Measurements from ENCODE around the gene UFD1. TPM values are rescaled to one million over a fixed set of nuclear protein-coding genes. Genes with fewer than 3 reads are reported as not detected.

Gene UFD1
- total RNA-seq, 4 donors from 2014 or later: 27.9 to 56.1 (median 52.5) TPM

- no peaks in the 10 kb centered on the region for H3K36me3 ChIP-seq
- H3K9me3 ChIP-seq: no peaks in the 10 kb centered on the region
- no peaks in the 10 kb centered on the region for H3K27me3 ChIP-seq
- no peak overlapping the region for H3K27ac ChIP-seq
- no peak overlapping the region for H3K4me3 ChIP-seq
- H3K4me1 ChIP-seq: no peaks in the 10 kb centered on the region
- WGBS: 94% methylated on average over 2 of the region's 3 CpGs
- TF ChIP-seq EP300 (IDR thresholded peaks at IDR 0.05) (no peak), POLR2AphosphoS5 (IDR thresholded peaks at IDR 0.05) (no peak), POLR2A (IDR thresholded peaks at IDR 0.05) (no peak), CTCF (IDR thresholded peaks at IDR 0.05) (no peak)
- no peak for DNase-seq (ENCODE audit: low spot score in 2 of 2)
These were observed 19.8 kb upstream of the UFD1 start for GRCh38 chr22:19498866-19499190.

- H3K27me3 ChIP-seq: no peaks in the 10 kb centered on the region
- H3K27ac ChIP-seq: no peak overlapping the region
- H3K9me3 ChIP-seq: no peaks in the 10 kb centered on the region
- no peak overlapping the region for H3K4me3 ChIP-seq
- H3K36me3 ChIP-seq: no peaks in the 10 kb centered on the region
- WGBS: 88% methylated on average over 7 of the region's 7 CpGs
- no peak for TF ChIP-seq CTCF (IDR thresholded peaks at IDR 0.05)
- no peak for TF ChIP-seq POLR2A (IDR thresholded peaks at IDR 0.05)
- TF ChIP-seq POLR2AphosphoS5 (IDR thresholded peaks at IDR 0.05): no peak
- no peak for TF ChIP-seq EP300 (IDR thresholded peaks at IDR 0.05)
- no peak for DNase-seq (ENCODE audit: low spot score in 2 of 2)
- no peaks in the 10 kb centered on the region for H3K4me1 ChIP-seq
These were observed 19.3 kb upstream of the UFD1 start for GRCh38 chr22:19498154-19498865.

- 80% methylated on average over 1 of the region's 3 CpGs for WGBS
These were observed 18.3 kb upstream of the UFD1 start for GRCh38 chr22:19497245-19497644.

GRCh38 chr22:19496324-19496630, 17.3 kb upstream of the UFD1 start:
- H3K4me1 ChIP-seq: no peaks in the 10 kb centered on the region
- no peak overlapping the region for H3K4me3 ChIP-seq
- H3K27ac ChIP-seq: no peak overlapping the region
- TF ChIP-seq CTCF (IDR thresholded peaks at IDR 0.05) (no peak), POLR2A (IDR thresholded peaks at IDR 0.05) (no peak), EP300 (IDR thresholded peaks at IDR 0.05) (no peak), POLR2AphosphoS5 (IDR thresholded peaks at IDR 0.05) (no peak)
- H3K27me3 ChIP-seq: no peaks in the 10 kb centered on the region
- H3K9me3 ChIP-seq: no peaks in the 10 kb centered on the region
- 93% methylated on average over 3 of the region's 3 CpGs for WGBS
- no peaks in the 10 kb centered on the region for H3K36me3 ChIP-seq
- no peak for DNase-seq (ENCODE audit: low spot score in 2 of 2)

More at GRCh38 chr22:19497245-19497644, 18.3 kb upstream of the UFD1 start:
- Histone ChIP-seq H3K27ac (no peak overlapping the region), H3K4me1 (no peaks in the 10 kb centered on the region), H3K9me3 (no peaks in the 10 kb centered on the region), H3K36me3 (no peaks in the 10 kb centered on the region), H3K4me3 (no peak overlapping the region), H3K27me3 (no peaks in the 10 kb centered on the region)
- no peak for DNase-seq (ENCODE audit: low spot score in 2 of 2)
- no peak for TF ChIP-seq POLR2A (IDR thresholded peaks at IDR 0.05)
- TF ChIP-seq CTCF (IDR thresholded peaks at IDR 0.05): no peak
- no peak for TF ChIP-seq EP300 (IDR thresholded peaks at IDR 0.05)
- TF ChIP-seq POLR2AphosphoS5 (IDR thresholded peaks at IDR 0.05): no peak

GRCh38 chr22:19495562-19496323, 16.8 kb upstream of the UFD1 start:
- H3K4me3 ChIP-seq: no peak overlapping the region
- H3K27ac ChIP-seq: no peak overlapping the region
- H3K27me3 ChIP-seq: no peaks in the 10 kb centered on the region
- no peaks in the 10 kb centered on the region for H3K36me3 ChIP-seq
- no peaks in the 10 kb centered on the region for H3K4me1 ChIP-seq
- TF ChIP-seq EP300 (IDR thresholded peaks at IDR 0.05) (no peak), CTCF (IDR thresholded peaks at IDR 0.05) (no peak), POLR2A (IDR thresholded peaks at IDR 0.05) (no peak), POLR2AphosphoS5 (IDR thresholded peaks at IDR 0.05) (no peak)
- no peaks in the 10 kb centered on the region for H3K9me3 ChIP-seq
- WGBS: 77% methylated on average over 5 of the region's 5 CpGs
- no peak for DNase-seq (ENCODE audit: low spot score in 2 of 2)
